Stomach smooth muscle (tissue), 2 donors: ENCODE results near the gene C22orf39.

Experiments used
- H3K27ac ChIP-seq: one replicate; pipeline ENCODE4 v1.7.0; 2013; ENCODE audit warnings: mild to moderate bottlenecking, low read length, inconsistent platforms
- H3K27me3 ChIP-seq, 2 donors: one replicate each; pipeline ENCODE4 v1.7.0; 2013; ENCODE audit warnings: low read length in 2 of 2; ENCODE audit not compliant: insufficient read depth in 2 of 2, control insufficient read depth in 1 of 2
- H3K36me3 ChIP-seq, 2 donors: one replicate each; pipeline ENCODE4 v1.7.0; 2013; ENCODE audit warnings: low read length in 2 of 2; ENCODE audit not compliant: control insufficient read depth in 2 of 2, insufficient read depth in 2 of 2
- H3K4me1 ChIP-seq: one replicate; pipeline ENCODE4 v1.7.0; 2013; ENCODE audit warnings: low read length; ENCODE audit not compliant: control insufficient read depth, insufficient read depth
- H3K4me3 ChIP-seq, 2 donors: one replicate each; pipeline ENCODE4 v1.7.0; 2013; ENCODE audit warnings: low read length in 2 of 2
- H3K9ac ChIP-seq, 2 donors: one replicate each; pipeline ENCODE4 v1.7.0; 2013; ENCODE audit warnings: low read length in 2 of 2, mild to moderate bottlenecking in 1 of 2
- H3K9me3 ChIP-seq, 2 donors: one replicate each; pipeline ENCODE4 v1.7.0; 2013; ENCODE audit warnings: low read length in 2 of 2; ENCODE audit not compliant: control insufficient read depth in 2 of 2
- donor health status: healthy.
- donor health status: Pancreatic carcinoma.

Gene C22orf39

DNA sequence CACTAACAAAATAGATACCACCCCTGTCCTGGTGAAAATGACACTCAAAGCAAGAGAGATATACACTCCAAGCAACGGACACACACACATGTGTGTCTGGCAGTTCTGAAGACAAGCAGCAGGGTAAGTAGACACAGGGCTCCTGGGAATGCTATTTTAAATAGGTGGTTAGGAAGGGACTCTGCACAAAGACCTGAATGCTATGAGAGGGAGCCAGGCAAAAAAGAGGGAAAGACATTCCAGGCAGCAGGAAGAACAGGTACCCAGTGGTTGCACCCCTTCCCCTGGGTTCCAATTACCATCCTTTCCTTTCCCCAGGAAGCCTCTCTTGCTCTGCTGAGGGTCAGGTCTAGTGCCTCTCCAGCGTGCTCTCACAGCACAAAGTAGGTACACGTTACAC lies 28.5 kb upstream of the C22orf39 start:
- Histone ChIP-seq H3K36me3 (peaks cover 23 to 37% of the 10 kb centered on the region in 2 donors), H3K27ac (no peak overlapping the region), H3K4me1 (peaks cover 17% of the 10 kb centered on the region), H3K27me3 (no peaks in the 10 kb centered on the region), H3K4me3 (no peak overlapping the region), H3K9me3 (no peaks in the 10 kb centered on the region), H3K9ac (no peak overlapping the region)

DNA sequence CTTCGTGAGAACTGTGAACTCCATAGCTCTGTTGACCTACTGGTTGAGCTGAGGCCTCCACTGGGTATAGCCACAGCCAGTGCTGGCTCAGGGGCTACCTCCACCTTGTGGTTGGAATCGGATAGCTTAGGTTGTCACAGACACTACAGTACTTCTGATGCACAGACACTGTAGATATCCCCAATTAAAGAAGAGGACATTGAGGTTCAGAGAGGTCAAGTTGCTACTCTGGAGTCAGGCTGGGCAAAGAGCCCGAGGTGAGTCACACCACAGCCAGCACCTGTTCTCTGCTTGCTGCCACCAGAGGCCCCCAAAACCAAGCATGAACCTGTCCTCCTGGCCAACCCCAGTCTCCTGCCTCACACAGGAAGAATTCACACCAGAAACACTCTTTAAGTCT lies 26.1 kb upstream of the C22orf39 start:
- H3K4me3 ChIP-seq, result no peak overlapping the region
- no peaks in the 10 kb centered on the region for H3K9me3 ChIP-seq
- H3K27me3 ChIP-seq, result no peaks in the 10 kb centered on the region
- H3K9ac ChIP-seq, result no peak overlapping the region
- no peak overlapping the region for H3K27ac ChIP-seq
- H3K4me1 ChIP-seq, result peaks cover 11% of the 10 kb centered on the region
- H3K36me3 ChIP-seq, result peaks cover 45 to 58% of the 10 kb centered on the region in 2 donors

DNA sequence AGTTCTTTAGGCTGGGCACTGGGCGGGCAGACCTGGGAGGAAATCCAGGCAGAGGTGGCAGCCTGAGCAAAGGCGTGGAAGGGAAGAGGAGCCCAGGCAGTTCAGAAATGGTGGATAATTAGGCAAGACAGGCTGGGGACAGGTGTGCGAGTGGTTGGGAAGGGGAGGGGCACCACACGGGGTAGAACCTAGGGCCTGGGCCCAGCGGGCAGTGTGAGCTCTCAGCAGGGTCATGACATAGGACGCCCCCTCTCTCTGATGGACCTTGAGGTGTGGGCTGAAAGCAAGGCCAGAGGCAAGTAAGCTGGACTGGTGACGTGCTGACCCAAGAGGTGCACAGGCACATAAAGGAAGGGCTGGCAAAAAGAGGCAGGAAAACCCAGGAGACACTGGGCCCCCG lies 24.7 kb upstream of the C22orf39 start:
- H3K9ac ChIP-seq, result no peak overlapping the region
- H3K9me3 ChIP-seq, result no peaks in the 10 kb centered on the region
- no peak overlapping the region for H3K27ac ChIP-seq
- no peak overlapping the region for H3K4me3 ChIP-seq
- H3K4me1 ChIP-seq, result peaks cover 3% of the 10 kb centered on the region
- peaks cover 56 to 72% of the 10 kb centered on the region in 2 donors for H3K36me3 ChIP-seq
- H3K27me3 ChIP-seq, result no peaks in the 10 kb centered on the region

DNA sequence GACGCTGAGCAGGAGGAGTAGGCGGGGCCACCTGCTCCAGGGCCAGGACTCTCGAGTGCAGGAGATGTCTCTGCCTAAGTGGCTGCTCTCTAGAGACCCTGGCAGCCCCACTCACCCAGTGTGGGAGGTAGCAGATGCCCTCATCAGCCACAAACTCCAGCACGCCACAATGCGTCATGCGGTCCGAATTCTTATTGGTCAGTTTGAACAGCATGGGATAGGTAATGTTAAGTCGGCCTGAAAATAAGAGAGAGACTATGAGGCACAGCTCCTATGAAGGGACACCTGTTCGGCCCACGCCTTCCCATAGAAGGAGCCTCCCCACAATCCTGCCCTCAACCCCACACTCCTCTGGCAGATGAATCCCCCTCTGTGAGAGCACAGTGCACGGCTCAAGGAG lies 24.1 kb upstream of the C22orf39 start:
- peaks cover 58 to 77% of the 10 kb centered on the region in 2 donors for H3K36me3 ChIP-seq
- H3K9ac ChIP-seq, result no peak overlapping the region
- H3K27ac ChIP-seq, result no peak overlapping the region
- no peak overlapping the region for H3K4me3 ChIP-seq
- H3K4me1 ChIP-seq, result peaks cover 3% of the 10 kb centered on the region
- no peaks in the 10 kb centered on the region for H3K27me3 ChIP-seq
- H3K9me3 ChIP-seq, result no peaks in the 10 kb centered on the region

DNA sequence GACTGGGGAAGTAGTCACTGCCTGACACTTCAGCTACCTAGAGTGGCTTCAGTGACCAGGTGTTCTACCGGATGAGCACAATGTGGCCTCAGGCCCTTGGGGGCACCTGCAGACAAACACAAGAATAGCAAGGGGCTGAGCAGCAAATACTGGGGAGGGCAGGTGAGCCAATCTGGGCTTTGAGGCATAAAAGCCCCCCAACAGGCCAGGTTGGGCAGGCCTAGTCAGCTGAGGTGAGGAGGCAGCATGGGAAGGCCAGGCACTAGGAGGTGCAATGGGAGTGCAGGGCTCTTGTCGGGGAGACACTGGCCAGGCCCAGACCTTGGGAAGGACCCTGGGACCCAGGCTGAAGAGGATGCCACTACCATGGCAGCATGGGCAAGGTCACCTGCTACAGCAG lies 22.5 kb upstream of the C22orf39 start:
- H3K9me3 ChIP-seq, result no peaks in the 10 kb centered on the region
- peaks cover 68 to 80% of the 10 kb centered on the region in 2 donors for H3K36me3 ChIP-seq

DNA sequence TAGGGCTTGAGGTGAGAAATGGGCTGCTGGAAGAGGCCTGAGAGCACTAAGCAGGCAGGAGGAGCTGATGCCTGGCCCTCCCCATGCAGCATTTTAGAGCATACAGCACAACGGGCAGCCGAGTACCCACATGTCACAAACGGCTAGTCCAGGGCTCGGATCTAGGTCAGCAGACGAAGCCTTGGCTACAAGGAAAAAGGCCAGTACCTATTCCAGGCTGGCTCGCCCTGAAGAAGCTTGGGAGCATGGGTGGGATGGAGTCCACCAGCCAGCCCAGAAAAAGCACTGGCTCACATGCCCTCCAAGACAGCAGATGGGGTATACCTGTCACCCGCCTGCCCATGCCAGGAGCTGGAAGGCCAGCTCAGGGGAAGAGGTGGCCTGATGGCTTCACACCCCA lies 21.9 kb upstream of the C22orf39 start:
- Histone ChIP-seq H3K9ac (no peak overlapping the region), H3K4me3 (no peak overlapping the region), H3K27me3 (no peaks in the 10 kb centered on the region), H3K9me3 (no peaks in the 10 kb centered on the region), H3K36me3 (peaks cover 74 to 83% of the 10 kb centered on the region in 2 donors), H3K4me1 (peaks cover 3% of the 10 kb centered on the region), H3K27ac (no peak overlapping the region)

More for the DNA sequence above, 22.5 kb upstream of the C22orf39 start:
- H3K4me3 ChIP-seq, result no peak overlapping the region
- no peak overlapping the region for H3K9ac ChIP-seq
- peaks cover 3% of the 10 kb centered on the region for H3K4me1 ChIP-seq
- H3K27ac ChIP-seq, result no peak overlapping the region
- H3K27me3 ChIP-seq, result no peaks in the 10 kb centered on the region

DNA sequence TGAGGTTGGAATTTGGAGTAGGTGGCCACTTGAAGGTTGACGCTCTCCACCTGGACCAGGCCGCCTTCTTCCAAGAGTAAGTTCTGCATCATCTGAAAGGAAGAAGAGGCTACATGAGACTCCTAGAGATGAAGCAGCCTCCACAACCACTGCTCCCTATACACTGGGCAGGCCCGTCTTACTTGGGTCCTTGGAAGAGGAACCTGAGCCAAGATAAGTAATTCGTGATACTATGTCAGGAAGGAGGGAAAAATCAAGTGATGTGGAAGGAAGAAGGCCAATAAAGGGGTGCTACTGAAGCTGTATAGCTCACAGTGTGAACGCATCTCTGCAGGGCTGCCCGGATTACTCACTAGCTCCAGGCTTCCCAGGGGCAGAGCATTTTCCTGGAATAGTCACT lies 20.4 kb upstream of the C22orf39 start:
- peaks cover 3% of the 10 kb centered on the region for H3K4me1 ChIP-seq
- peaks cover 72 to 78% of the 10 kb centered on the region in 2 donors for H3K36me3 ChIP-seq
- no peaks in the 10 kb centered on the region for H3K9me3 ChIP-seq
- no peak overlapping the region for H3K27ac ChIP-seq
- H3K9ac ChIP-seq, result no peak overlapping the region
- no peak overlapping the region for H3K4me3 ChIP-seq
- H3K27me3 ChIP-seq, result no peaks in the 10 kb centered on the region

DNA sequence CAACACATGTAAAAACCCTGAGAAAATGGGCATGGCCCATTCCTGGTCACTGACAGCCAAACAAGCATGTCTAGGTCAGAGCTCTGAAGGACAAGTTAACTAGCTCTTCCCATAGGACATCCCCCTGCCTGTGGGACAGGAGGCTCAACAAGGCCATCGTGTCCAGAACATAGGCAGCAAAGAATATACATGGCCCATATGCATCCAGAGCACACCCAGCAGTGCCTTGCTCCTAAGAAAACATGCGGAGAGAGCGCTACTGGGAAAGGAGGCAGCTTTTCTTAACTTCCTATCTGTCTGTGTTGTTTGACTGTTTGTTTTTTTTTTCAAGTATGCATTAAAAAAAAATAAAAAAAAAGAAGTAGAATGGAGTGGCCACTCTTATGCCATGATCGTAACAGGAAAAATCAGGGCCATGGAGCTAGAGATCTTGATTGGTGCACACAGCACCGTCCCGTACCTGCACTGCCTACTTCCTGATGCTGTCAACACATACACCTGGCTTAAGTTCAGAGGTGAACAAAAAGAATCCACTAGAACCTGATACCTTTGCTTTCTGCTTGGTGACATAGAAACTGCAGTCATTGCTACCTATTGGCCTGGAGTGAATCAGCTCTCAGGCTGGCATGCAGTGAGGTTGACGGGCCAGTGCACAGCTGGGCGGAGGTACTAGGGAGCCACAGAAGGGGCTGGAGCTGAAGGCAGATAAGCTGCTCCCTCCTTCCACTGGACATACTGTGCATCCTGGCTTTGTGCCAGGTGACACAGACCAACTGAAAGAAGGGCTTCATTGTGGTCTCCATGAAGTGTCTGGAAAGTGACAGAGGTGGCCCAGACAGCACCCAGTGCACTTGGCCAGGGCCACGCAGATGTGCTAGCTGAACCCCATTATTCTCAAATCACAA lies 19.6 kb upstream of the C22orf39 start:
- Histone ChIP-seq H3K9ac (no peak overlapping the region), H3K9me3 (no peaks in the 10 kb centered on the region), H3K4me3 (no peak overlapping the region), H3K36me3 (peaks cover 70 to 72% of the 10 kb centered on the region in 2 donors), H3K4me1 (peaks cover under 1% of the 10 kb centered on the region), H3K27me3 (no peaks in the 10 kb centered on the region), H3K27ac (no peak overlapping the region)

DNA sequence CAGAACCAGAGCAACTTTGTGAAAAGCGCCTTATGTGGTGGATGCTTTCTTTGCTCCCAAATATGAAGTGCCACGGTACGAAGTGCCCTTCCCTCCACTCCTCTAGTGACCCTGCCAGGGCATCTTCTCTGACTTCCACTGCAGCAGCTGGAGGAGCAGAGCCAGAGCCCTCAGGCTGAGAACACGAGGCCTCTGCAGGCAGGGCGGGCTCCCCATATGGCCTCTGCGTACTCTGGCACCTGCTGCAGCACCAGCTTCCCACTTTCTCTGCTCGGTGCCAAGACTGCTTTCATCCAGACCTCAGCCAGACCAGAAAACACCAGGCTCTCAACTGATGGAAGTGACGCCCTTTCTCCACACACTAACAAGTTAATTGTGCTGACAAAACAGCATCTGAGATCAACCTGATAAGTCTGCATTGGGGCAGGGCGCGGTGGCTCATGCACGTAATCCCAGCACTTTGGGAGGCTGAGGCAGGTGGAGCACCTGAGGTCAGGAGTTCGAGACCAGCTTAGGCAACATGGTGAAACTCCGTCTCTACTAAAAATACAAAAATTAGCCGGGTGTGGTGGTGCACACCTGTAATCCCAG lies 18.7 kb upstream of the C22orf39 start:
- peaks cover 64% of the 10 kb centered on the region in 2 donors for H3K36me3 ChIP-seq
- H3K4me3 ChIP-seq, result no peak overlapping the region
- no peaks in the 10 kb centered on the region for H3K9me3 ChIP-seq
- H3K27ac ChIP-seq, result no peak overlapping the region
- H3K27me3 ChIP-seq, result no peaks in the 10 kb centered on the region
- no peak overlapping the region for H3K9ac ChIP-seq
- H3K4me1 ChIP-seq, result no peaks in the 10 kb centered on the region

DNA sequence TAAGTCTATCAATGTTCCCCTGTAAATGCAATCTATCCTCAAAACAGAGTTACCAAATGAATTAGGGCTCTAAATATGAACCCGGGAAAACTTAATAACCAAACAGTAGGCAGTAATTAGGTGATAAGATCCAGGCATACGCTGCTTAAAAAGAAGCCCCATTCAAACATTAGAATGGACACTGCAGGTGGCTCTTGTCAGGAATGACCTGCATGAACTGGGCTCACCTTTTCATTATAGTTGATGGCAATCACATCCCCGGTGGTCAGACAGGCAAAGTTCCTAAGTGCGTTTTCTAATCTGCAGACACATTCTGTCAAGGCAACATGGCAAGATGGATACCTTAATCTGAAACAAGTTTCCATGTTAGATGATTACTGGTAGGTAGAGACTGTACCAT lies 17.5 kb upstream of the C22orf39 start:
- Histone ChIP-seq H3K27ac (no peak overlapping the region), H3K4me1 (no peaks in the 10 kb centered on the region), H3K4me3 (no peak overlapping the region), H3K9me3 (no peaks in the 10 kb centered on the region), H3K36me3 (peaks cover 57 to 59% of the 10 kb centered on the region in 2 donors), H3K9ac (no peak overlapping the region), H3K27me3 (no peaks in the 10 kb centered on the region)

DNA sequence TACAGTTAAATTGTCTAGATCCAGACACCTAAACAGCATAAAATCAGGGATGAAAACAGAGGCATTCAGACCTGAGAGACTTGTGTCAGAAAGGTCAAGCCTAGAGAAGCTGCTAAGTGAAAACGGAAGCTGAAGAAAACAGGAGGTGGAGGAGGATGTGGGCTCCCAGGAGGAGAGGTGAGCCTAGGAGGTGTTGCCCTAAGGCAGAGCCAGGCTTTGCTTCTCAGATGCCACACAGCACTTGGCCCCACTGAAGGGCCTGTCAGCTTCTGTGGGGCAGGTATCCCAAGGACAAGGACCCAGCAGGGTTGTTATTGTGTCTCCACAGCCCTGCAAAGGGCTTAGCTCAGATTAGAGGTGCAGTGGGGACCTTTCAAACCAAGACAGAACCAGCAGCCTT lies 17.0 kb upstream of the C22orf39 start:
- no peaks in the 10 kb centered on the region for H3K4me1 ChIP-seq
- no peak overlapping the region for H3K27ac ChIP-seq
- no peak overlapping the region for H3K9ac ChIP-seq
- H3K9me3 ChIP-seq, result no peaks in the 10 kb centered on the region
- peaks cover 52 to 54% of the 10 kb centered on the region in 2 donors for H3K36me3 ChIP-seq
- H3K27me3 ChIP-seq, result no peaks in the 10 kb centered on the region
- no peak overlapping the region for H3K4me3 ChIP-seq
